ENCODE results near the gene MEA1. TPM values are rescaled to one million over a fixed set of nuclear protein-coding genes. Genes with fewer than 3 reads are reported as not detected.
A peak's percentile ranks its signal among the peaks of the same experiment; 100 is the strongest.

The MEA1 gene
- total and polyA plus RNA-seq, 10 of the 15 experiments (the other 5 are each of a cell fraction or from before 2014, with no cell fraction given) = 59.1 to 148 (median 96.4) TPM

DNA sequence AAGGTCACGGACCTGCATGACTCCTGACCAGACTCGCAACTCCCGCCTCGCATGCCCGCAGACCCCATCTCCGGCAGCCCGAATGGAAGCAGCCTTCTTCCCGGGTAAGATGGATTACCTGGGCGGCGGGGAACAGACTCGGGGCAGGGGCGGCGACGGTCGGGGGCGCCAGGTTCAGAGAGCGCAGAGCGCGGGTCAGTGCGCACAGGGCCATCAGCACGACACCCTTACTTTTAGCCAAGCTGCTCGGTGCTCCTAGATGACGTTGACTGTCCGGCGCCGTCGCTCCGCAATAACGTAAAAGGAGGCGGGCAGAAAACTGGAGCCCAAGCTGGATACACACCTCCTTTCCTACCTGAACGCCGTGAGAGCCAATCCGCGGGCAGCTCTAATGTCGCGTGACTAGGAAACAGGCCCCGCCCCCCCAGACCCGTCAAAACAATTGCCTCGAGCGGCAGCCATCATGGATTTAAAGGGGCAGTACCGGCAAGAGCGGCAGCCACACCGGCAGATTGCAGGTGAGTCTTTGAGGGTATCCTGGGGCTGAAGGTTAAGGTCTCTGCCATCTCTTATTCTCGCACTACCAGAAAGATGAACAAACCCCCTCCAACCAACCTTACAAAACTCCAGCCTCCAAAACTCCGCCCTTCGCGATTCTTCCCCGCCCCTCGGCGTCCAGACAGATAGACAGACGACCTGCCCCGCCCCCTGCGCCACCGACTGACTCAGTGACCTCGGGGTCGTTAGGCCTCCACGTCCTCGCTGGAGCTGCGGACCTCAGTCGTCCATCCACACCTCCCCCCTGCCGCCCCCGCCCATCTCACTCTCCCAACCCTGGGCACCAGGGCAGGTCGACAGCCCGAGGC lies 45.7 kb upstream of the MEA1 start, which contains the start of the genes KLC4 and MRPL2 (continued):
- TF ChIP-seq CEBPZ (IDR thresholded peaks at IDR 0.05; ENCODE audit: low read depth, low read length) (no peak), HCFC1 (IDR thresholded peaks at IDR 0.05; ENCODE audit: low read length) (peak; percentile 83), SPI1 (IDR thresholded peaks at IDR 0.05; ENCODE audit: borderline replicate concordance, insufficient read depth, low read depth, low read length) (no peak), NR2F1 (conservative IDR thresholded peaks at IDR 0.05) (peak; percentile 87; the same call in 1 of the 2 replicates), CEBPB (IDR thresholded peaks at IDR 0.05; ENCODE audit: borderline replicate concordance in 1 of 2, low read depth in 2 of 2, low read length in 2 of 2) (no peak), IKZF1 (conservative IDR thresholded peaks at IDR 0.05) (peak; percentile 59), POU2F2 (IDR thresholded peaks at IDR 0.05; ENCODE audit: borderline replicate concordance, low read depth, low read length) (no peak), NR2C2 (IDR thresholded peaks at IDR 0.05; ENCODE audit: borderline replicate concordance, control insufficient read depth, insufficient read length, low read depth) (no peak), CBX5 (IDR thresholded peaks at IDR 0.05; ENCODE audit: low read depth) (no peak), SIN3A (IDR thresholded peaks at IDR 0.05; ENCODE audit: low read depth, low read length) (peak; percentile 90; the same call in 1 of the 2 replicates), CHD2 (IDR thresholded peaks at IDR 0.05; ENCODE audit: borderline replicate concordance, low read depth, low read length) (peak; percentile 78), FOXM1 (IDR thresholded peaks at IDR 0.05; ENCODE audit: low read depth, low read length) (no peak), JUNB (IDR thresholded peaks at IDR 0.05) (no peak), POLR2AphosphoS2 (IDR thresholded peaks at IDR 0.05; ENCODE audit: low read depth, low read length) (peak; percentile 62; the same call in 1 of the 2 replicates), ZNF622 (IDR thresholded peaks at IDR 0.05) (no peak), PAX5 (IDR thresholded peaks at IDR 0.05; ENCODE audit: borderline replicate concordance, low read depth, low read length) (0 out of 2 replicates have a peak, but pooled peaks have one; percentile 10), USF2 (IDR thresholded peaks at IDR 0.05; ENCODE audit: borderline replicate concordance, low read depth, low read length) (peak; percentile 37; the same call in 1 of the 2 replicates), WRNIP1 (IDR thresholded peaks at IDR 0.05; ENCODE audit: borderline replicate concordance, low read depth, low read length) (no peak), RB1 (IDR thresholded peaks at IDR 0.05; ENCODE audit: borderline replicate concordance) (no peak; the same call in 1 of the 2 replicates), ZNF207 (IDR thresholded peaks at IDR 0.05; ENCODE audit: borderline replicate concordance) (no peak), ZNF384 (IDR thresholded peaks at IDR 0.05; ENCODE audit: borderline replicate concordance, low read depth, low read length) (no peak), SIX5 (IDR thresholded peaks at IDR 0.05; ENCODE audit: low read depth, low read length, severe bottlenecking) (peak; percentile 47)
- TF ChIP-seq, protein P1, sequence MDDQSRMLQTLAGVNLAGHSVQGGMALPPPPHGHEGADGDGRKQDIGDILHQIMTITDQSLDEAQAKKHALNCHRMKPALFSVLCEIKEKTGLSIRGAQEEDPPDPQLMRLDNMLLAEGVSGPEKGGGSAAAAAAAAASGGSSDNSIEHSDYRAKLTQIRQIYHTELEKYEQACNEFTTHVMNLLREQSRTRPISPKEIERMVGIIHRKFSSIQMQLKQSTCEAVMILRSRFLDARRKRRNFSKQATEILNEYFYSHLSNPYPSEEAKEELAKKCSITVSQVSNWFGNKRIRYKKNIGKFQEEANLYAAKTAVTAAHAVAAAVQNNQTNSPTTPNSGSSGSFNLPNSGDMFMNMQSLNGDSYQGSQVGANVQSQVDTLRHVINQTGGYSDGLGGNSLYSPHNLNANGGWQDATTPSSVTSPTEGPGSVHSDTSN (IDR thresholded peaks at IDR 0.05; ENCODE audit: insufficient replicate concordance, low read depth, low read length) = peak; percentile 78
